HepG2 (cell line): Measurements from ENCODE around the gene EMP2.

ENCODE experiments used
- ELF4 ChIP-seq: sonication (generic); formaldehyde crosslinking; IDR thresholded peaks from 2 replicates; pipeline ENCODE4 v1.5.0; 2020; ENCODE audit warnings: missing genetic modification reagents, mild to moderate bottlenecking, moderate library complexity, borderline replicate concordance
- NFE2 ChIP-seq: sonication (generic); formaldehyde crosslinking; IDR thresholded peaks from 2 replicates; pipeline ENCODE4 v1.4.0; 2020; ENCODE audit warnings: missing genetic modification reagents
- YEATS4 ChIP-seq: sonication (generic); formaldehyde crosslinking; IDR thresholded peaks from 2 replicates; pipeline ENCODE4 v1.4.0; 2020; ENCODE audit warnings: missing genetic modification reagents, borderline replicate concordance
- ZFP36 ChIP-seq: fragments of 150-350 bp; IDR thresholded peaks from 2 replicates; pipeline ENCODE4 v1.6.1; 2018; ENCODE audit warnings: borderline replicate concordance, low read length, low read depth; ENCODE audit not compliant: partially characterized antibody
- TF ChIP-seq, protein P1 (sequence below): sonication (generic); formaldehyde crosslinking; IDR thresholded peaks from 2 replicates; pipeline ENCODE4 v1.5.0; 2020; ENCODE audit warnings: missing genetic modification reagents
- TF ChIP-seq, protein P2 (sequence below): sonication (generic); formaldehyde crosslinking; IDR thresholded peaks from 2 replicates; pipeline ENCODE4 v1.5.0; 2020; ENCODE audit warnings: mild to moderate bottlenecking, missing genetic modification reagents, moderate library complexity
- TF ChIP-seq, protein P3 (sequence below): sonication (generic); formaldehyde crosslinking; IDR thresholded peaks from 2 replicates; pipeline ENCODE4 v1.8.0; 2022; ENCODE audit warnings: mild to moderate bottlenecking, missing genetic modification reagents

DNA sequence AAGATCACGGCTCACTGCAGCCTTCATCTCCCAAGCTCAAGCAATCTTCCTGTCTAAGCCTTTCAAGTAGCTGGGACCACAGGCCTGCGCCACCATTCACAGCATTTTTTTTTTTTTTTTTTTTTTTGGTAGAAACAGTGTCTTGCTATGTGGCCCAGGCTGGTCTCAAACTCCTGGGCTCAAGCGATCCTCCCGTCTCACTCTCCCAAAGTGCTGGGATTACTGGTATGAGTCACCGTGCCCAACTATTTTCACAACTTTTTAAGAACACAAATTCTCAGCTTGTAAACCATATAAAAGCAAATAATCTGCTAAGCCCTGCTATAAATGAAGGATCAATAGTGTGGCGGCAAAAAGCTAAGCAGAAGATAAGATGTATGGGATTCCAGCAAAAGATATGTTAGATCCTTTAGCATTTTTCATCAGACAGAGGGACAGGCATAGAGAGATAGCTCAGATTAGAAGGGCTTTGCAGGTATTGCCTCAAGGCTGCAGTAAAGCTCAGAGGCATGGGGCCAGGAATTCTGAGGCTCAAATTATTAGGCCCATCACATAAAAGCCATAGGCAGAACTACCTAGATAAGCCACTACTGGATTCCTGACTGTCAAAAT, 55.1 kb downstream of the EMP2 start:
- TF ChIP-seq YEATS4 (CRISPR knock-in tag) (no peak), NFE2 (no peak), ELF4 (no peak), ZFP36 (no peak)
- TF ChIP-seq, protein P1, sequence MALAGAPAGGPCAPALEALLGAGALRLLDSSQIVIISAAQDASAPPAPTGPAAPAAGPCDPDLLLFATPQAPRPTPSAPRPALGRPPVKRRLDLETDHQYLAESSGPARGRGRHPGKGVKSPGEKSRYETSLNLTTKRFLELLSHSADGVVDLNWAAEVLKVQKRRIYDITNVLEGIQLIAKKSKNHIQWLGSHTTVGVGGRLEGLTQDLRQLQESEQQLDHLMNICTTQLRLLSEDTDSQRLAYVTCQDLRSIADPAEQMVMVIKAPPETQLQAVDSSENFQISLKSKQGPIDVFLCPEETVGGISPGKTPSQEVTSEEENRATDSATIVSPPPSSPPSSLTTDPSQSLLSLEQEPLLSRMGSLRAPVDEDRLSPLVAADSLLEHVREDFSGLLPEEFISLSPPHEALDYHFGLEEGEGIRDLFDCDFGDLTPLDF (CRISPR knock-in tag) = no peak
- TF ChIP-seq, protein P2, sequence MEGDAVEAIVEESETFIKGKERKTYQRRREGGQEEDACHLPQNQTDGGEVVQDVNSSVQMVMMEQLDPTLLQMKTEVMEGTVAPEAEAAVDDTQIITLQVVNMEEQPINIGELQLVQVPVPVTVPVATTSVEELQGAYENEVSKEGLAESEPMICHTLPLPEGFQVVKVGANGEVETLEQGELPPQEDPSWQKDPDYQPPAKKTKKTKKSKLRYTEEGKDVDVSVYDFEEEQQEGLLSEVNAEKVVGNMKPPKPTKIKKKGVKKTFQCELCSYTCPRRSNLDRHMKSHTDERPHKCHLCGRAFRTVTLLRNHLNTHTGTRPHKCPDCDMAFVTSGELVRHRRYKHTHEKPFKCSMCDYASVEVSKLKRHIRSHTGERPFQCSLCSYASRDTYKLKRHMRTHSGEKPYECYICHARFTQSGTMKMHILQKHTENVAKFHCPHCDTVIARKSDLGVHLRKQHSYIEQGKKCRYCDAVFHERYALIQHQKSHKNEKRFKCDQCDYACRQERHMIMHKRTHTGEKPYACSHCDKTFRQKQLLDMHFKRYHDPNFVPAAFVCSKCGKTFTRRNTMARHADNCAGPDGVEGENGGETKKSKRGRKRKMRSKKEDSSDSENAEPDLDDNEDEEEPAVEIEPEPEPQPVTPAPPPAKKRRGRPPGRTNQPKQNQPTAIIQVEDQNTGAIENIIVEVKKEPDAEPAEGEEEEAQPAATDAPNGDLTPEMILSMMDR (CRISPR knock-in tag) = no peak
- TF ChIP-seq, protein P3, sequence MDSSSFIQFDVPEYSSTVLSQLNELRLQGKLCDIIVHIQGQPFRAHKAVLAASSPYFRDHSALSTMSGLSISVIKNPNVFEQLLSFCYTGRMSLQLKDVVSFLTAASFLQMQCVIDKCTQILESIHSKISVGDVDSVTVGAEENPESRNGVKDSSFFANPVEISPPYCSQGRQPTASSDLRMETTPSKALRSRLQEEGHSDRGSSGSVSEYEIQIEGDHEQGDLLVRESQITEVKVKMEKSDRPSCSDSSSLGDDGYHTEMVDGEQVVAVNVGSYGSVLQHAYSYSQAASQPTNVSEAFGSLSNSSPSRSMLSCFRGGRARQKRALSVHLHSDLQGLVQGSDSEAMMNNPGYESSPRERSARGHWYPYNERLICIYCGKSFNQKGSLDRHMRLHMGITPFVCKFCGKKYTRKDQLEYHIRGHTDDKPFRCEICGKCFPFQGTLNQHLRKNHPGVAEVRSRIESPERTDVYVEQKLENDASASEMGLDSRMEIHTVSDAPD = no peak
